Raji (cell line): ENCODE results near the gene IRAK4.
A peak's percentile ranks its signal among the peaks of the same experiment; 100 is the strongest.

ENCODE experiments used
- POLR2A ChIP-seq: IDR thresholded peaks from 2 replicates; pipeline ENCODE4 v1.6.1; 2011; ENCODE audit warnings: low read depth, low read length, control low read depth; ENCODE audit not compliant: insufficient read depth

The IRAK4 gene

DNA sequence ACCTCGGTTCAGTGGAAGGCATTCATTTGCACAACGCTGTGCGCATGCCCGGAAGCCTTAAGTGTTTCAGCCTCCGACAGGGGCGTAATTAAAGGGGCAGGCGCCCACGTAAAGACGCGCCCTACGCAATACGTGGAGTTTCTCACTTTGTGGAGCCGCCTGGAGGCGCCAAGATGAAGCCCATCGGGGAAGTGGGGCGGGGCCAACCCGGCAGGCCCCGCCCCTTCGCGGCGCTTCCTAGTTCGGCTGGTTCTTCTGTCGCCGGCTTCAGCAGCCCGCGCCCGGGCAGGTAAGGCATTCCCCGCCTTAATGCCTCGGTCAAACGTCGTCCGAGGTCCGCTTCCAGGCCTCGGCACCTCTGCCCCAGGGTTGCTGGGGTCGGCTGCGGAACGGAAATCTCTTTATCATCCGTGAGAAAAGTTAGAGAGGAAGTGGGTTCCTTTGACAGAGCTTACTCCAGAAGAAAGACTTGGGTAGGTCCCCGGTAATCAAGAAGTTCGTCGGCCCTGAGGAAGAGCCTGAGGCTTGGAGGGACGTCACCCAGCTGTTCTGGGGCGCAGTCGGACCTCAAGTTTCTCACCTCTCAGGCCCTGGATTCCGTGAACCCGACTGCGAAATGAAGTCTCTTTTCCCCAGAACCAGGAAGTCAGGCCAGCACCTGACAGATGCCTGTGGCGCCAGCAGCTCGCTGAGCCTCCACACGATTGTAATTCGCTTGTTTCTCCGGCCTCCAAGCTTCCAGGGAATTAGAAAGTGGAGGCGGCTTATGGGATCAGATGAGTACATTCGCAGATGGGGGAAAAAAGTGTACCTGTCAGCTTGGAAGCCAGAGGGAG, at the start of gene IRAK4, which contains the start of gene PUS7L:
TSS of gene IRAK4 (plus strand) at position 224 of the 836 bp plus-strand sequence. CDS start 9,161 bp downstream, outside the sequence.
TSS of gene PUS7L (minus strand) at position 63 of the 836 bp plus-strand sequence. CDS start 3,545 bp downstream, outside the sequence.
- peak; percentile 73 for TF ChIP-seq POLR2A

- TF ChIP-seq POLR2A: no peak
These were observed 47.4 kb upstream of the IRAK4 start for GRCh38 chr12:43711348-43711747.

DNA sequence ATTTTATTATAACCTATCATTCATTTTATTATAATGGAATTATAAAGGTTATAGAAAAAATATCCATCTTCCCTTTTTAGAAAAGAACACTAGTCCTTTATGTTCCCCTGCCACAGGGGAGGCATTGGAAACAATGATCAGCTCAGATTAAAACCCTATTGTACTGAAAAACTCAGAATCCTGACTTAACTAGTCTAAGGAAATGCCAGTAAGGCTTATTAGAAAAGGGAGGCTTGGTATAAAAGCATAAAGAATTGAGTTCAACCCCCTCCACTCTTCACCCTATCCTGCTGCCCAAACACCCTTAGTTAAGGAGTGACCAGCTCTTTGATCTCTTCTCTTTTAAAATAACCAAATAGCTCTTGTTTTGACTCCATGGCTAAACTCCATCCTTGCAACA, 36.1 kb upstream of the IRAK4 start:
- no peak for TF ChIP-seq POLR2A

DNA sequence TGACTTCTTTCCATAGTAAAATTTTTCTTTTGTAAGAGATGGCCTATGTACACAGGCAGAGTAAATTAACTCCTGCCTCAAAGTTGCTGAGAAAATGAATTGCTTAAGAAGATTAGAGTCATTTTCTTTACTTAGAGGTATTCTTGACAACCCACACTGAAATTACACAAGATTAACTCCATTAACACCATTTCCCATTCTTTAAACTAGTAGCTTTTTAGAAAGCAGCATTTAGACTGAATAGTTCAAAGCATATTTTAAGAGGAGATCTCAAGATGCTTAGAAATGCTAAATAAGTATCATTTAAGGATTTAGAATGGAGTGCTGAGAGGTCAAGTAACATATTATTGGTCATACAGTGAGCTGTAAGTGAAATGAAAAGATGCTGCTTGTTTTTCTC, 35.6 kb upstream of the IRAK4 start:
- TF ChIP-seq POLR2A: no peak

GRCh38 chr12:43728117-43728516, 30.6 kb upstream of the IRAK4 start:
- TF ChIP-seq POLR2A: no peak

DNA sequence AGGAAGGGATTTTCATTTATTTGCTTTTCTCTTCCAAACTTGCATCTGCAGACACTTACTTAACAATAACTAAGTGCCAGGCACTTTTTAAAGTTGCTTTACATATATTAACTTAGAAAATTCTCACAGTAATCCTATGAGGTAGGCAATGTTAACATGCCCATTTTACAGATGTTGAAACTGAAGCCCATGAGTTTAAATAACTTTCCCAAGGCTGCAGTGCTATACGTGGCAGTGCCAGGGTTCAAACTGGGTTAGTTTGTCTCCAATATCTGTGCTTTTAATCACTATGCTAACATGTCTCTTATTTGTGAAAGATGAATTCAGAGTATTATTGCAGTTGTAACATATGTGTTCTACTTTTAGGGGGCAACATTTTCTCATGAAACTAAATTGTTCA, 30.1 kb upstream of the IRAK4 start:
- no peak for TF ChIP-seq POLR2A

DNA sequence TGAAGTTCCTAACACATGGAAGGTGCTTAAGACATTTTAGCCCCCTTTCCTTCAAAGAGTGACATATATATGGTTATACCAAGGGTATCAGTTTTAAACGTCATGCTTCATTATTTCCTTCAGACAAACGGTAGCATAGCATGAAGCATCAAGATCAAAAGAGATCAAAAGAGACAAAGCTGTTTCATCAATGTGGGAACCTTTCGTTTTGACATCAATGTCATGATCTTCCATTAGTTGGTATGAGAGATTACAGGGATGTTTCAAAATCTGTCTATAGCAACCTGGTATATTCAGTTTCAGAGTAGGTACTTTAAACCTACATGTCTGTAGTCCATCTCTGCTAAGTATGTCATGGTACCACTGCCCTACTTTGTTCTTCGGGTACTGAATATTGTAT, 28.5 kb upstream of the IRAK4 start:
- no peak for TF ChIP-seq POLR2A

GRCh38 chr12:43733687-43734086, 25.1 kb upstream of the IRAK4 start:
- no peak for TF ChIP-seq POLR2A

DNA sequence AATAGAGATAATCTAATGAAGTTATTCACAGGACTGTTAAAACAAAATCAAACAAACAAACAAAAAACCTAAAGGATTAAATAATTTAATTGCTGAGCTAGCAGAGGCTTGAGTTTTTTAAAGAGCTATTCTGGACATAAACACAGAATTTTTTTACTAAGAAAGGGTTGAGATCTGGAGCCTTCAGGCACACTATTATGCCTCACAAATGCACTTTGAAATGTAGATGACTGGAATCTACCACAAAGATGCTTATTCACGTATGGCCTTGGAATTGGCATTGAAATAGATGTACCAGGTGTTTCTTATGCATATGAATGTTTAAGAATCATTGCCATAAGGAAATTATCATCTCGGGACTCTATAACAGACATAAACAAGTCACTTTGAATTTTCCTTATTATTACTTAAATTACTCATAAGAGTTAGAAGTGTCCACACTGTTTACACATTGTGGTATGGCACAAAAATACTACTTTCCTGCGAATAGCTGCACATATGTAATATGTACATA, 21.8 kb upstream of the IRAK4 start:
- TF ChIP-seq POLR2A: no peak

GRCh38 chr12:43737646-43738045, 21.1 kb upstream of the IRAK4 start:
- no peak for TF ChIP-seq POLR2A

DNA sequence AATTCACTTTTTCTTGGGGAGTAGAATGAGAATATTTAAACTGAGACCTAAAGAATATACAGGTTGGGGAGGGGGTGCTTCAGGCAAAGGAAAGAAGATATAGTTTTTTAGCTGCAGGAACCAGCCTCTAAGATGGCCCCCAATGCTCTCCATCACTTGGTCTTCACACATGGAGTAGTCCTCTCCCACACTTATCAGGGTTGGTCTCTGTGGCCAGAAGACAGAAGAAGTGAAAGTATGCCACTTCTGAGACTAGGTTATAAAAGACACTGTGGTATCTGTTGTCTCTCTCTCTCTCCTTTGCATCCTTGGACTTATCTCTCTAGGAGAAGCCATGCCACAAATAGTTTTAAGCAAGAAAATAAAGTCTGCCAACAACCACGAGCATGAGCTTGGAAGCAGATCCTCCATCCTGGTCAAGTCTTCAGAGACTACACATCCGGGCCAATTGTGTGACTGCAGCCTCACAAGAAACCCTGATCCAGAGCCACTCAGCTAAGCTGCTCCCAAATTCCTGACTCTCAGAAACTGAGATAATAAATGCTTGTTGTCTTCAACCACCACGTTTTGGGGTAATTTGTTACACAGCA, 18.1 kb upstream of the IRAK4 start:
- TF ChIP-seq POLR2A: no peak

DNA sequence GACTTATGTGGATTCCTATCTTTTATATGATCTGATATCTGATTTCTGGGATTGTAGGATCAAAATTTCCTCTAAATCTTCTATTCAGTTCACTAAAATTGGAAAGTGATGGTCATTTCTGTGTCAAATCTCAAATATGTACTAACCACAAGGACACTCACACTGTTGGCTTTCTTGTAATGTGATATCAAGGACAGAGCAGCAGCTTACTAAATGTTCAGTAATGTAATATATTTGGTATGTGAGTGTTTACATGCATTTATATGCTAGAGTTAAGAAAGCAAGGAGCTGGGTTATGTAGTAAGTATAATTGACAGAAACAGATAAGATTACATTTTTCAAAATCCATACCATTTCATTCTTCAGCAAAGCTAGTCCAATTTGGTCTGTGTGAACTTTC, 16.6 kb upstream of the IRAK4 start:
- TF ChIP-seq POLR2A: no peak

- no peak for TF ChIP-seq POLR2A
These were observed 13.9 kb upstream of the IRAK4 start for GRCh38 chr12:43744826-43745225.

DNA sequence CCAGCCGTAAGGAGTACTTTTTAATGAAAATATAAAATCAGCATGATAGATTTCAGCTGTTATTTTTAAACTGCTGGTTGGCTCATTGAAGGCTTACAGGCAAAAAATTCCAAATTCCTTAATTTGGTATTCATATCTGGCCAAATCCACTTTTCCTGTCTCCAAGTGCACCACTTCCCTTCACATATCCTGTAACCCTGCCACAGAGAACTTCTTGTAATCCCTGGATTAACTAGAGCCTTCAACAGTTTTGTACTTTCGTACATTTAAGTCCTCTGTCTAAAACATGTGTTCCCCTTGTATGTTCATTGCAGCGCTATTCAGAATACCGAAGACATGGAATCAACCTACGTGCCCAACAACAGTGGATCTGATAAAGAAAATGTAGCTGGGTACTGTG, 9.7 kb upstream of the IRAK4 start:
- TF ChIP-seq POLR2A: no peak

GRCh38 chr12:43750814-43751213, 7.9 kb upstream of the IRAK4 start:
- TF ChIP-seq POLR2A: no peak

- no peak for TF ChIP-seq POLR2A
These were observed 4.7 kb upstream of the IRAK4 start for GRCh38 chr12:43754015-43754414.
